ENCODE measurements around the gene C2CD4B.

- TF ChIP-seq, protein P1, sequence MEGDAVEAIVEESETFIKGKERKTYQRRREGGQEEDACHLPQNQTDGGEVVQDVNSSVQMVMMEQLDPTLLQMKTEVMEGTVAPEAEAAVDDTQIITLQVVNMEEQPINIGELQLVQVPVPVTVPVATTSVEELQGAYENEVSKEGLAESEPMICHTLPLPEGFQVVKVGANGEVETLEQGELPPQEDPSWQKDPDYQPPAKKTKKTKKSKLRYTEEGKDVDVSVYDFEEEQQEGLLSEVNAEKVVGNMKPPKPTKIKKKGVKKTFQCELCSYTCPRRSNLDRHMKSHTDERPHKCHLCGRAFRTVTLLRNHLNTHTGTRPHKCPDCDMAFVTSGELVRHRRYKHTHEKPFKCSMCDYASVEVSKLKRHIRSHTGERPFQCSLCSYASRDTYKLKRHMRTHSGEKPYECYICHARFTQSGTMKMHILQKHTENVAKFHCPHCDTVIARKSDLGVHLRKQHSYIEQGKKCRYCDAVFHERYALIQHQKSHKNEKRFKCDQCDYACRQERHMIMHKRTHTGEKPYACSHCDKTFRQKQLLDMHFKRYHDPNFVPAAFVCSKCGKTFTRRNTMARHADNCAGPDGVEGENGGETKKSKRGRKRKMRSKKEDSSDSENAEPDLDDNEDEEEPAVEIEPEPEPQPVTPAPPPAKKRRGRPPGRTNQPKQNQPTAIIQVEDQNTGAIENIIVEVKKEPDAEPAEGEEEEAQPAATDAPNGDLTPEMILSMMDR (IDR thresholded peaks at IDR 0.05; ENCODE audit: poor library complexity): no peak
- TF ChIP-seq EZH2 (IDR thresholded peaks at IDR 0.05; ENCODE audit: borderline replicate concordance): no peak
- TF ChIP-seq EZH2phosphoT487 (IDR thresholded peaks at IDR 0.05; ENCODE audit: low read depth, severe bottlenecking, unreplicated experiment): no peak
These were observed 38.7 kb downstream of the C2CD4B start for GRCh38 chr15:62126364-62126763.
